GM21737 (cell line): Measurements from ENCODE around the gene RBM44.

Experiments
- ATAC-seq: cut with Tn5 transposase; IDR thresholded peaks from one replicate; pipeline ENCODE4 v1.9.1; 2021; ENCODE audit warnings: mild to moderate bottlenecking, moderate library complexity; ENCODE audit not compliant: unreplicated experiment

RBM44 gene

GRCh38 chr2:237885111-237885930 lies 86.7 kb downstream of the RBM44 start:
- no peak for ATAC-seq

- no peak for ATAC-seq
Observed at GRCh38 chr2:237885931-237886684, 87.5 kb downstream of the RBM44 start.

GRCh38 chr2:237886685-237887481 lies 88.3 kb downstream of the RBM44 start:
- ATAC-seq = no peak

- ATAC-seq = no peak
Observed at GRCh38 chr2:237888389-237888788, 89.8 kb downstream of the RBM44 start.

GRCh38 chr2:237889016-237889415 lies 90.4 kb downstream of the RBM44 start:
- ATAC-seq = no peak

GRCh38 chr2:237889811-237890210 lies 91.2 kb downstream of the RBM44 start:
- no peak for ATAC-seq
